Transverse colon (tissue), 4 donors: ENCODE measurements around the gene MATN1.

Experiments
- EP300 ChIP-seq: sonication (generic); formaldehyde crosslinking; IDR thresholded peaks from one replicate; pipeline ENCODE4 v1.6.1; 2017; ENCODE audit warnings: antibody characterized with exemption, low read depth
- POLR2A ChIP-seq: fragments of 450-650 bp; IDR thresholded peaks from one replicate; pipeline ENCODE4 v1.6.1; 2016; ENCODE audit warnings: antibody characterized with exemption, mild to moderate bottlenecking, moderate library complexity
- POLR2AphosphoS5 ChIP-seq, 3 donors: sonication (generic); formaldehyde crosslinking; IDR thresholded peaks; one replicate each; pipeline ENCODE4 v1.6.1; 2016; ENCODE audit warnings: antibody characterized with exemption in 3 of 3
- TF ChIP-seq, protein P1 (sequence below), 5 experiments: fragments of 200-600 bp in 3 of 5; fragments of 450-650 bp in 2 of 5; sonication (generic) in 3 of 5; IDR thresholded peaks; 1 replicate in 2 of 5; 2 replicates in 3 of 5; pipeline ENCODE4 v1.5.1; 2016 to 2017; ENCODE audit warnings: antibody characterized with exemption in 5 of 5, inconsistent platforms in 3 of 5, mild to moderate bottlenecking in 2 of 5, moderate library complexity in 1 of 5

DNA sequence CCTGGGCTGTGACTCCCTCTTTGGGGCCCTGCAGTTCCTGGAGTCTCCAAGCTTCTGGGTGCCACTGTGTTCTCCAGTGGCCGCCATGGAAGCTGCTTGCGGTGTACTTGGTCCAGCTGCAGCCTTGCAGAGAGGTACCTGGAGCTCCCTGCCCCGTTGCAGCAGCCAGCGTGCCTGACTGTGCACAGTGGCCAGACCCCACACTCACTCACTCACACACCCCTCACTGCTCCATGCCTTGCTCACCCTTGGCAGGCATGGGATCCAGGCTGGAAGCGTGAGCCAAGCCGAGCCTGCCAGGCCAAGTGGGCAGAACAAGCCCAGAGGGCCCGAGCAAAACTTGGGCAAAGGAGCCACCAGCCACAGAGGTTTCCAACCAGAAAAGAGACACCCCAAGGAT lies 43.0 kb downstream of the MATN1 start:
- TF ChIP-seq, protein P1, sequence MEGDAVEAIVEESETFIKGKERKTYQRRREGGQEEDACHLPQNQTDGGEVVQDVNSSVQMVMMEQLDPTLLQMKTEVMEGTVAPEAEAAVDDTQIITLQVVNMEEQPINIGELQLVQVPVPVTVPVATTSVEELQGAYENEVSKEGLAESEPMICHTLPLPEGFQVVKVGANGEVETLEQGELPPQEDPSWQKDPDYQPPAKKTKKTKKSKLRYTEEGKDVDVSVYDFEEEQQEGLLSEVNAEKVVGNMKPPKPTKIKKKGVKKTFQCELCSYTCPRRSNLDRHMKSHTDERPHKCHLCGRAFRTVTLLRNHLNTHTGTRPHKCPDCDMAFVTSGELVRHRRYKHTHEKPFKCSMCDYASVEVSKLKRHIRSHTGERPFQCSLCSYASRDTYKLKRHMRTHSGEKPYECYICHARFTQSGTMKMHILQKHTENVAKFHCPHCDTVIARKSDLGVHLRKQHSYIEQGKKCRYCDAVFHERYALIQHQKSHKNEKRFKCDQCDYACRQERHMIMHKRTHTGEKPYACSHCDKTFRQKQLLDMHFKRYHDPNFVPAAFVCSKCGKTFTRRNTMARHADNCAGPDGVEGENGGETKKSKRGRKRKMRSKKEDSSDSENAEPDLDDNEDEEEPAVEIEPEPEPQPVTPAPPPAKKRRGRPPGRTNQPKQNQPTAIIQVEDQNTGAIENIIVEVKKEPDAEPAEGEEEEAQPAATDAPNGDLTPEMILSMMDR (IDR thresholded peaks at IDR 0.05), result no peak
- TF ChIP-seq EP300, result no peak
- TF ChIP-seq POLR2A, result no peak
- TF ChIP-seq POLR2AphosphoS5 (IDR thresholded peaks at IDR 0.05), result no peak
